Measurements from ENCODE around the gene CELSR2.

CELSR2 gene

GRCh38 chr1:109259674-109260557 lies 10.6 kb downstream of the CELSR2 start:
- POLR2A ChIA-PET = interaction anchor here (1.4 to 2.2 kb wide), 2 partner anchors 23 to 160 kb away, joined by 3 to 8 read pairs; partner anchors contain the start of gene PSRC1
- CTCF ChIA-PET = interaction anchor here (0.7 to 1.8 kb wide), 6 partner anchors 17 to 273 kb away, joined by 3 to 13 read pairs (median 4); partner anchors contain the start of gene SORT1
- Histone ChIP-seq H3K36me3 (ENCODE audit: control insufficient read depth in 2 of 2, insufficient read depth in 1 of 2, low read length in 2 of 2) (peaks cover 0 to 73% of the 10 kb centered on the region in 2 experiments; a peak in 1 of 3 replicates), H3K27ac (ENCODE audit: extremely low read depth, low read depth, low read length) (no peak overlapping the region), H3K9me3 (ENCODE audit: control insufficient read depth, insufficient read depth, low read depth, low read length) (no peaks in the 10 kb centered on the region), H3K4me1 (ENCODE audit: control insufficient read depth, insufficient read depth, low read length) (no peaks in the 10 kb centered on the region), H3K4me3 (ENCODE audit: low read depth, low read length) (no peak overlapping the region)
- TF ChIP-seq ZNF768 (tag by site-specific recombination; IDR thresholded peaks at IDR 0.05) (no peak), ZNF600 (tag by site-specific recombination; IDR thresholded peaks at IDR 0.05) (peak; percentile 22; the same call in 1 of the 2 replicates), PRDM10 (tag by site-specific recombination; IDR thresholded peaks at IDR 0.05) (peak; percentile 55)

- ChIA-PET POLR2A (interaction anchor here (2.2 kb wide), 1 partner anchor 161 kb away, joined by 8 read pairs; no protein-coding TSS in a partner anchor), CTCF (interaction anchor here (1.1 kb wide), 1 partner anchor 138 kb away, joined by 3 read pairs; no protein-coding TSS in a partner anchor)
- Histone ChIP-seq H3K9me3 (ENCODE audit: control insufficient read depth, insufficient read depth, low read depth, low read length) (no peaks in the 10 kb centered on the region), H3K4me3 (ENCODE audit: low read depth, low read length) (no peak overlapping the region), H3K27ac (ENCODE audit: extremely low read depth, low read depth, low read length) (no peak overlapping the region), H3K36me3 (ENCODE audit: control insufficient read depth in 2 of 2, insufficient read depth in 1 of 2, low read length in 2 of 2) (peaks cover 0 to 79% of the 10 kb centered on the region in 2 experiments; a peak in 1 of 3 replicates), H3K4me1 (ENCODE audit: control insufficient read depth, insufficient read depth, low read length) (no peaks in the 10 kb centered on the region)
- TF ChIP-seq ZNF624 (tag by site-specific recombination; IDR thresholded peaks at IDR 0.05) (no peak), ZNF645 (tag by site-specific recombination; IDR thresholded peaks at IDR 0.05) (no peak), ZNF114 (tag by site-specific recombination; IDR thresholded peaks at IDR 0.05) (no peak), PRDM4 (tag by site-specific recombination; IDR thresholded peaks at IDR 0.05) (peak; percentile 24; the same call in 1 of the 2 replicates)
Measured at GRCh38 chr1:109261006-109261405, 11.7 kb downstream of the CELSR2 start.

- no peaks in the 10 kb centered on the region for H3K4me1 ChIP-seq (ENCODE audit: control insufficient read depth, insufficient read depth, low read length)
- TF ChIP-seq ZNF530 (tag by site-specific recombination; IDR thresholded peaks at IDR 0.05; ENCODE audit: low read depth) = no peak
- no peak for TF ChIP-seq ZNF513 (tag by site-specific recombination; IDR thresholded peaks at IDR 0.05)
- TF ChIP-seq ZNF776 (tag by site-specific recombination; IDR thresholded peaks at IDR 0.05; ENCODE audit: borderline replicate concordance) = no peak
- no peak for TF ChIP-seq AEBP2 (tag by site-specific recombination; IDR thresholded peaks at IDR 0.05; ENCODE audit: borderline replicate concordance)
- TF ChIP-seq GLIS1 (tag by site-specific recombination; IDR thresholded peaks at IDR 0.05) = no peak
- TF ChIP-seq ZNF2 (tag by site-specific recombination; IDR thresholded peaks at IDR 0.05) = no peak
- no peak for TF ChIP-seq ZNF571 (tag by site-specific recombination; IDR thresholded peaks at IDR 0.05)
- TF ChIP-seq PRDM1 (tag by site-specific recombination; IDR thresholded peaks at IDR 0.05) = no peak
- no peak for TF ChIP-seq ZNF600 (tag by site-specific recombination; IDR thresholded peaks at IDR 0.05)
- no peak for TF ChIP-seq ZNF366 (tag by site-specific recombination; conservative IDR thresholded peaks at IDR 0.05)
- TF ChIP-seq ZNF670 (tag by site-specific recombination; IDR thresholded peaks at IDR 0.05; ENCODE audit: low read depth) = no peak
- no peak for TF ChIP-seq ZNF157 (tag by site-specific recombination; IDR thresholded peaks at IDR 0.05)
- POLR2A ChIA-PET = no interaction called here
- no peak overlapping the region for H3K27ac ChIP-seq (ENCODE audit: extremely low read depth, low read depth, low read length)
- CTCF ChIA-PET = interaction anchor here (0.7 to 1.1 kb wide), 2 partner anchors 96 to 138 kb away, joined by 3 to 4 read pairs; no protein-coding TSS in a partner anchor
- no peaks in the 10 kb centered on the region for H3K9me3 ChIP-seq (ENCODE audit: control insufficient read depth, insufficient read depth, low read depth, low read length)
- peaks cover 0 to 77% of the 10 kb centered on the region in 2 experiments; a peak in 1 of 3 replicates for H3K36me3 ChIP-seq (ENCODE audit: control insufficient read depth in 2 of 2, insufficient read depth in 1 of 2, low read length in 2 of 2)
- H3K4me3 ChIP-seq (ENCODE audit: low read depth, low read length) = no peak overlapping the region
Measured at GRCh38 chr1:109261578-109261977, 12.2 kb downstream of the CELSR2 start.
